Measurements from ENCODE around the gene CEP128. TPM values are rescaled to one million over a fixed set of nuclear protein-coding genes. Genes with fewer than 3 reads are reported as not detected.

The CEP128 gene
- total RNA-seq, 4 donors from 2014 or later, result 1.3 to 29.8 (median 11.9) TPM

- TF ChIP-seq POLR2A (IDR thresholded peaks at IDR 0.05) (no peak), CTCF (IDR thresholded peaks at IDR 0.05) (no peak)
- Histone ChIP-seq H3K4me3 (no peak overlapping the region), H3K27ac (no peak overlapping the region), H3K36me3 (no peaks in the 10 kb centered on the region), H3K4me1 (no peaks in the 10 kb centered on the region), H3K27me3 (no peaks in the 10 kb centered on the region), H3K9me3 (no peaks in the 10 kb centered on the region)
- DNase-seq, result no peak
- intact Hi-C loops (cut with DNase I; ENCODE audit: low total_unique reads), result no loop called here
Observed at GRCh38 chr14:80798211-80798610, 143.3 kb downstream of the CEP128 start.

- H3K27me3 ChIP-seq, result no peaks in the 10 kb centered on the region
- no peaks in the 10 kb centered on the region for H3K4me1 ChIP-seq
- H3K4me3 ChIP-seq, result no peak overlapping the region
- DNase-seq, result no peak
- TF ChIP-seq POLR2A (IDR thresholded peaks at IDR 0.05), result no peak
- no peak for TF ChIP-seq CTCF (IDR thresholded peaks at IDR 0.05)
- no peaks in the 10 kb centered on the region for H3K9me3 ChIP-seq
- intact Hi-C loops (cut with DNase I; ENCODE audit: low total_unique reads), result no loop called here
- no peak overlapping the region for H3K27ac ChIP-seq
- no peaks in the 10 kb centered on the region for H3K36me3 ChIP-seq
Observed at GRCh38 chr14:80792771-80793170, 148.8 kb downstream of the CEP128 start.

GRCh38 chr14:80787876-80788275 is 153.7 kb downstream of the CEP128 start:
- no peak for DNase-seq
- H3K4me1 ChIP-seq, result no peaks in the 10 kb centered on the region
- no peaks in the 10 kb centered on the region for H3K36me3 ChIP-seq
- TF ChIP-seq POLR2A (IDR thresholded peaks at IDR 0.05), result no peak
- no peak for TF ChIP-seq CTCF (IDR thresholded peaks at IDR 0.05)
- H3K9me3 ChIP-seq, result no peaks in the 10 kb centered on the region
- H3K4me3 ChIP-seq, result no peak overlapping the region
- no peaks in the 10 kb centered on the region for H3K27me3 ChIP-seq
- intact Hi-C loops (cut with DNase I; ENCODE audit: low total_unique reads), result no loop called here
- H3K27ac ChIP-seq, result no peak overlapping the region

- no peak for DNase-seq
- no peak for TF ChIP-seq CTCF (IDR thresholded peaks at IDR 0.05)
- no peak for TF ChIP-seq POLR2A (IDR thresholded peaks at IDR 0.05)
- Histone ChIP-seq H3K4me3 (no peak overlapping the region), H3K27ac (no peak overlapping the region), H3K4me1 (no peaks in the 10 kb centered on the region), H3K27me3 (no peaks in the 10 kb centered on the region), H3K36me3 (no peaks in the 10 kb centered on the region), H3K9me3 (no peaks in the 10 kb centered on the region)
- intact Hi-C loops (cut with DNase I; ENCODE audit: low total_unique reads), result no loop called here
Observed at GRCh38 chr14:80784820-80785219, 156.7 kb downstream of the CEP128 start.

- no peaks in the 10 kb centered on the region for H3K36me3 ChIP-seq
- H3K4me1 ChIP-seq, result no peaks in the 10 kb centered on the region
- DNase-seq, result no peak
- TF ChIP-seq POLR2A (IDR thresholded peaks at IDR 0.05) (no peak), CTCF (IDR thresholded peaks at IDR 0.05) (no peak)
- H3K9me3 ChIP-seq, result no peaks in the 10 kb centered on the region
- intact Hi-C loops (cut with DNase I; ENCODE audit: low total_unique reads), result no loop called here
- H3K27me3 ChIP-seq, result no peaks in the 10 kb centered on the region
- no peak overlapping the region for H3K4me3 ChIP-seq
- no peak overlapping the region for H3K27ac ChIP-seq
Observed at GRCh38 chr14:80781972-80782367, 159.6 kb downstream of the CEP128 start.

Data from uterus (tissue), 4 donors.